NB4 (cell line): Measurements from ENCODE around the gene KAT7.

Source experiments
- CTCF ChIP-seq: IDR thresholded peaks from one replicate; pipeline ENCODE4 v1.5.1; 2012; ENCODE audit warnings: low read depth, low read length
- MYC ChIP-seq: IDR thresholded peaks from 2 replicates; pipeline ENCODE4 v1.6.1; 2011; ENCODE audit warnings: low read depth, low read length
- POLR2A ChIP-seq: IDR thresholded peaks from 2 replicates; pipeline ENCODE4 v1.6.1; 2011; ENCODE audit warnings: mild to moderate bottlenecking; ENCODE audit not compliant: insufficient read length; ENCODE audit errors: extremely low read depth

DNA sequence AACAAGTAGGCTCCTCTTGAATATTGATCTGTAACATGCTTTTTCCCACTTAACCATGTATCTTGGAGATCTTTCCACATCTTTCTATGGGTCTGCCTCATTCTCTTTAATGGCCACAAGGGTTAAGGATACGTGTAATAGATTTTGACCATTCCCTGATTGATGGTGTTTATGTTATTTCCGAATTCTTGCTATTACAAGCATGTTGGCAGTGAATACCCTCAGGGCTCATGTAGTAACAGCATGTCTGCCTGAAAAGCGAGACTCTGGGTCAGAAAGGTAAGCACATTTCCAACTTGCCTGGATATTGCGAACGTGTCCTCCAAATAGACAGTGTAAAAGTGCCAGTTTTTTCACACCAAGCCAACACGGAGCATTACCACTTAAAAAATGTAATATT is 54.4 kb downstream of the KAT7 start:
- TF ChIP-seq CTCF (no peak), POLR2A (no peak), MYC (no peak)
